Glutamatergic neuron (in vitro differentiated cells): Measurements from ENCODE around the gene PAPPA. TPM values are rescaled to one million over a fixed set of nuclear protein-coding genes. Genes with fewer than 3 reads are reported as not detected.

Source experiments
- DNase-seq: peaks from one replicate; pipeline ENCODE4 v3.0.0; 2022
- H3K27ac Mint-ChIP-seq: one replicate; pipeline ENCODE4 v1.8.0; 2020; ENCODE audit warnings: mild to moderate bottlenecking, mixed read lengths, inconsistent platforms; ENCODE audit not compliant: unreplicated experiment
- H3K27me3 Mint-ChIP-seq: one replicate; pipeline ENCODE4 v1.8.0; 2020; ENCODE audit warnings: mild to moderate bottlenecking, moderate library complexity, mixed read lengths, inconsistent platforms; ENCODE audit not compliant: unreplicated experiment
- H3K36me3 Mint-ChIP-seq: one replicate; pipeline ENCODE4 v1.8.0; 2020; ENCODE audit warnings: mild to moderate bottlenecking, mixed read lengths, inconsistent platforms; ENCODE audit not compliant: unreplicated experiment
- H3K4me1 Mint-ChIP-seq: one replicate; pipeline ENCODE4 v1.8.0; 2020; ENCODE audit warnings: mild to moderate bottlenecking, low read depth, mixed read lengths, inconsistent platforms; ENCODE audit not compliant: unreplicated experiment
- H3K4me3 Mint-ChIP-seq: one replicate; pipeline ENCODE4 v1.8.0; 2020; ENCODE audit warnings: mild to moderate bottlenecking, mixed read lengths, inconsistent platforms; ENCODE audit not compliant: unreplicated experiment
- H3K9me3 Mint-ChIP-seq: one replicate; pipeline ENCODE4 v1.8.0; 2020; ENCODE audit warnings: mild to moderate bottlenecking, moderate library complexity, mixed read lengths, inconsistent platforms; ENCODE audit not compliant: unreplicated experiment
- CTCF ChIP-seq: fragments of 200-600 bp; sonication (generic); IDR thresholded peaks from one replicate; pipeline ENCODE4 v1.5.0; 2021; ENCODE audit not compliant: partially characterized antibody, unreplicated experiment
- total RNA-seq: library from RNA; stranded (reverse); fragmentation: NEBNext Ultra II Directional; extraction: Animal tissue kit (Norgen Biotek cat#: 25700); gene quantifications from one replicate; pipeline ENCODE4 v1.2.1, GENCODE V29; 2021; ENCODE audit not compliant: unreplicated experiment

The PAPPA gene
- total RNA-seq, 1 donor from 2014 or later, result 10.5 TPM

GRCh38 chr9:116187570-116188170, 34.1 kb downstream of the PAPPA start:
- H3K4me3 Mint-ChIP-seq, result no peak overlapping the region
- DNase-seq, result no peak
- H3K4me1 Mint-ChIP-seq, result peaks cover 13% of the 10 kb centered on the region
- peaks cover 5% of the 10 kb centered on the region for H3K27me3 Mint-ChIP-seq
- peaks cover 2% of the 10 kb centered on the region for H3K9me3 Mint-ChIP-seq
- H3K36me3 Mint-ChIP-seq, result peaks cover 6% of the 10 kb centered on the region
- TF ChIP-seq CTCF, result no peak
- H3K27ac Mint-ChIP-seq, result no peak overlapping the region

GRCh38 chr9:116189683-116190082, 36.1 kb downstream of the PAPPA start:
- H3K4me1 Mint-ChIP-seq, result peaks cover 7% of the 10 kb centered on the region
- DNase-seq, result no peak
- H3K9me3 Mint-ChIP-seq, result no peaks in the 10 kb centered on the region
- peaks cover 5% of the 10 kb centered on the region for H3K27me3 Mint-ChIP-seq
- H3K36me3 Mint-ChIP-seq, result peaks cover 6% of the 10 kb centered on the region
- no peak for TF ChIP-seq CTCF
- no peak overlapping the region for H3K27ac Mint-ChIP-seq
- H3K4me3 Mint-ChIP-seq, result no peak overlapping the region

GRCh38 chr9:116190637-116191396, 37.2 kb downstream of the PAPPA start:
- no peak for TF ChIP-seq CTCF
- Mint-ChIP-seq H3K4me1 (peaks cover 7% of the 10 kb centered on the region), H3K9me3 (no peaks in the 10 kb centered on the region)

GRCh38 chr9:116191576-116192415, 38.2 kb downstream of the PAPPA start:
- Mint-ChIP-seq H3K36me3 (peaks cover 6% of the 10 kb centered on the region), H3K27ac (no peak overlapping the region), H3K4me1 (peaks cover 7% of the 10 kb centered on the region), H3K27me3 (peaks cover 7% of the 10 kb centered on the region), H3K9me3 (no peaks in the 10 kb centered on the region), H3K4me3 (no peak overlapping the region)
- no peak for DNase-seq
- TF ChIP-seq CTCF, result no peak

More at GRCh38 chr9:116190637-116191396, 37.2 kb downstream of the PAPPA start:
- Mint-ChIP-seq H3K36me3 (peaks cover 6% of the 10 kb centered on the region), H3K27ac (no peak overlapping the region), H3K4me3 (no peak overlapping the region), H3K27me3 (peaks cover 7% of the 10 kb centered on the region)
- no peak for DNase-seq
